CD4-positive, alpha-beta T cell (primary cell): ENCODE data around the gene EFEMP1. TPM values are rescaled to one million over a fixed set of nuclear protein-coding genes. Genes with fewer than 3 reads are reported as not detected.

ENCODE experiments used
- ATAC-seq: fragments of 200-7000 bp; cut with Tn5 transposase; one replicate; pipeline ENCODE4 v1.10.0; 2022; ENCODE audit warnings: mild to moderate bottlenecking; ENCODE audit not compliant: poor library complexity
- CTCF ChIA-PET: fragments of 350-600 bp; sonication (Branson Sonifier 250); formaldehyde crosslinking; loops from one replicate; lab custom pipeline; 2021; ENCODE audit warnings: antibody characterized with exemption, inconsistent platforms; lab: Charles Lee
- POLR2A ChIA-PET: fragments of 350-600 bp; sonication (Branson Sonifier 250); formaldehyde crosslinking; loops from one replicate; lab custom pipeline; 2021; ENCODE audit warnings: antibody characterized with exemption, inconsistent platforms; lab: Charles Lee
- DNase-seq, 14 experiments: peaks; one replicate each; pipeline ENCODE4 v3.0.0-alpha.2; 2013 to 2020; ENCODE audit warnings: mixed read lengths in 2 of 14
- H3K27ac ChIP-seq, 2 donors: one replicate each; pipeline versions ENCODE4 v1.5.1 to v1.7.0; 2013; ENCODE audit warnings: low read length in 2 of 2, low read depth in 1 of 2, mild to moderate bottlenecking in 1 of 2
- H3K27me3 ChIP-seq, 2 experiments: 1 replicate in 1 of 2; 2 replicates in 1 of 2; pipeline versions ENCODE4 v1.6.1 to v1.7.0; 2013; ENCODE audit warnings: low read length in 2 of 2, control low read depth in 1 of 2, mild to moderate bottlenecking in 1 of 2, moderate library complexity in 1 of 2; ENCODE audit not compliant: insufficient read depth in 2 of 2, control insufficient read depth in 1 of 2
- H3K36me3 ChIP-seq: one replicate; pipeline ENCODE4 v1.6.1; 2013; ENCODE audit warnings: low read length, control low read depth; ENCODE audit not compliant: insufficient read depth
- H3K4me1 ChIP-seq: one replicate; pipeline ENCODE4 v1.6.1; 2013; ENCODE audit warnings: low read length, control low read depth; ENCODE audit not compliant: insufficient read depth
- H3K4me3 ChIP-seq: one replicate; pipeline ENCODE4 v1.5.1; 2013; ENCODE audit warnings: mild to moderate bottlenecking, low read length, moderate library complexity
- H3K9me3 ChIP-seq, 2 experiments: 1 replicate in 1 of 2; 2 replicates in 1 of 2; pipeline versions ENCODE4 v1.6.1 to v1.7.0; 2013; ENCODE audit warnings: low read length in 2 of 2, mild to moderate bottlenecking in 2 of 2, control low read depth in 1 of 2, moderate library complexity in 1 of 2; ENCODE audit not compliant: control insufficient read depth in 1 of 2, insufficient read depth in 1 of 2
- H3K27ac Mint-ChIP-seq: one replicate; pipeline ENCODE4 v1.8.0; 2020; ENCODE audit warnings: mixed read lengths
- H3K27me3 Mint-ChIP-seq: one replicate; pipeline ENCODE4 v1.8.0; 2021; ENCODE audit warnings: mixed read lengths
- H3K36me3 Mint-ChIP-seq: one replicate; pipeline ENCODE4 v1.8.0; 2021; ENCODE audit warnings: low read depth, mixed read lengths
- H3K4me1 Mint-ChIP-seq: one replicate; pipeline ENCODE4 v1.8.0; 2021; ENCODE audit warnings: low read depth, mixed read lengths
- H3K4me3 Mint-ChIP-seq: one replicate; pipeline ENCODE4 v1.8.0; 2020; ENCODE audit warnings: mild to moderate bottlenecking, mixed read lengths
- H3K9me3 Mint-ChIP-seq: one replicate; pipeline ENCODE4 v1.8.0; 2020; ENCODE audit warnings: mixed read lengths
- intact Hi-C, 2 experiments: fragments of 100-400 bp; cut with DNase I in 1 of 2; cut with micrococcal nuclease in 1 of 2; formaldehyde crosslinking; loops; one replicate each; pipeline versions ENCODE4 v1.15.1 to v1.9.0; 2023 to 2025; cut with DNase I, micrococcal nuclease
- total RNA-seq, 174 experiments: library from RNA in 2 of 174; stranded (reverse) in 2 of 174; gene quantifications; one replicate each; pipeline ENCODE4 v1.2.3 and lab custom pipeline; 2021 to 2026
- TF ChIP-seq, protein P1 (sequence below): fragments of 200-600 bp; IDR thresholded peaks from one replicate; pipeline ENCODE4 v1.8.0; 2022; ENCODE audit warnings: antibody characterized with exemption, mild to moderate bottlenecking

Gene EFEMP1
- total RNA-seq, 2 experiments from 2014 or later, result not detected

DNA sequence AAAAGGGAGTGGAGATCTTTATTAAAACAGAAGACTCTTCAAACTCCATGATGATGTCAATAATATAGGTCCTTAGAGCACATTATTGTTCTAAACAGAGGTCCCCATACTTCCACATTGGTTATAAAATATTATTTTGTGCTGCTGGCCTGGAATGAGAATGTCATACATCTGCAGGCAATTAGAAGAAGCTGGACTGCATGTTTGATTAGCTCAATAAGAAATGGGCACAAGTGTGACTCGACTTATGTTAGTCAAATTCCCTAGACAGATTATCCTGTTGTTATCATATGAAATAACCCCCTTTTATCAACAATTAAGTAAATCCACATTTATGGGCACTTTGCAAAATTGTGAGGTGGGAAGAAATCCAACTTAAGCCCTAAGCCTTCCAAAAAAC lies 8.8 kb downstream of the EFEMP1 start:
- intact Hi-C loops, result no loop called here

DNA sequence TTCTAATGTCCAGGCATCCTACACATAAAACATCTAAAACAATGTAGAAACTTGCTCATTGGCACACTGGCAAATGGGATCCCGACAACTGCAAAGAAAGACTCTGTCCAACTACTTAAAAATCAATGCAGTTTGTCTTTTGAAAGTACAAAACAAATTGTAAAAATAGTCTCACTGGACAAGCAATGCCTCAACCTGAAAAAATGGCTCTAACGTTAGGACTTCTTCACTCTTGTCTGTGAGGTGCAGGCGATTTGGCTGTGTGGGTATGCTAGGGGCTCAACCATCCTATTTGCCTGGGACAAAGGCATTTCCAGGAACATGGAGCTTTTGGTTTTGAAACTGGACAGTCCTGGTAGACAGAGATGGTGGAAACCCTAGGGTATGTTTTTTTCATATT lies 10.7 kb downstream of the EFEMP1 start:
- no peak for DNase-seq
- intact Hi-C loops, result no loop called here

More for the DNA sequence above, 8.8 kb downstream of the EFEMP1 start:
- no peak for ATAC-seq
- no peak for DNase-seq
- CTCF ChIA-PET, result no interaction called here
- Mint-ChIP-seq H3K4me3 (no peak overlapping the region), H3K27ac (no peak overlapping the region), H3K27me3 (peaks cover 14% of the 10 kb centered on the region), H3K9me3 (no peaks in the 10 kb centered on the region), H3K36me3 (no peaks in the 10 kb centered on the region), H3K4me1 (no peaks in the 10 kb centered on the region)
- H3K36me3 ChIP-seq, result no peaks in the 10 kb centered on the region
- no peak overlapping the region for H3K27ac ChIP-seq
- H3K4me3 ChIP-seq, result no peak overlapping the region
- H3K27me3 ChIP-seq, result peaks cover 3 to 4% of the 10 kb centered on the region in 2 experiments
- POLR2A ChIA-PET, result no interaction called here
- no peaks in the 10 kb centered on the region for H3K4me1 ChIP-seq
- TF ChIP-seq, protein P1, sequence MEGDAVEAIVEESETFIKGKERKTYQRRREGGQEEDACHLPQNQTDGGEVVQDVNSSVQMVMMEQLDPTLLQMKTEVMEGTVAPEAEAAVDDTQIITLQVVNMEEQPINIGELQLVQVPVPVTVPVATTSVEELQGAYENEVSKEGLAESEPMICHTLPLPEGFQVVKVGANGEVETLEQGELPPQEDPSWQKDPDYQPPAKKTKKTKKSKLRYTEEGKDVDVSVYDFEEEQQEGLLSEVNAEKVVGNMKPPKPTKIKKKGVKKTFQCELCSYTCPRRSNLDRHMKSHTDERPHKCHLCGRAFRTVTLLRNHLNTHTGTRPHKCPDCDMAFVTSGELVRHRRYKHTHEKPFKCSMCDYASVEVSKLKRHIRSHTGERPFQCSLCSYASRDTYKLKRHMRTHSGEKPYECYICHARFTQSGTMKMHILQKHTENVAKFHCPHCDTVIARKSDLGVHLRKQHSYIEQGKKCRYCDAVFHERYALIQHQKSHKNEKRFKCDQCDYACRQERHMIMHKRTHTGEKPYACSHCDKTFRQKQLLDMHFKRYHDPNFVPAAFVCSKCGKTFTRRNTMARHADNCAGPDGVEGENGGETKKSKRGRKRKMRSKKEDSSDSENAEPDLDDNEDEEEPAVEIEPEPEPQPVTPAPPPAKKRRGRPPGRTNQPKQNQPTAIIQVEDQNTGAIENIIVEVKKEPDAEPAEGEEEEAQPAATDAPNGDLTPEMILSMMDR, result no peak
- H3K9me3 ChIP-seq, result peaks cover 0 to 4% of the 10 kb centered on the region in 2 experiments

DNA sequence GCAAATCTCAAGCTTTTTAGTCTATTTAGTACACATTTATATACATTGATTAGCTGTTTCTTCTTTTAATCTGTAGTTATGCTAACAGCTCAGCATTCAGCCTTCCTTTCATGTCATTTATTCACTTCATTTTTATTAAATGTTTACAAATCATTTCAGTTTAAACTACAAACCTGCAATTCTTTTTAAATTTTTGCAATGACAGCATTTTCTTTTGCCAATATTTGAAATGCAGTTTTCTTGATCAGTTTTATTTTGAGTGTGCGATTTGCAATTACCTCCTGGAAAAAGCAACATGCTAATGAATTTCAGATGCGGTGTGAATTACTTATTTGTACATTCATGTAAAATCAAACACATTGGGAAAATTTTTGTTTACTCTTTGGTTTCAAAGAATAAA lies 13.5 kb downstream of the EFEMP1 start:
- no peak overlapping the region for H3K27ac ChIP-seq
- no peaks in the 10 kb centered on the region for H3K36me3 ChIP-seq
- ChIA-PET CTCF (no interaction called here), POLR2A (no interaction called here)
- intact Hi-C loops, result no loop called here
- H3K4me3 Mint-ChIP-seq, result no peak overlapping the region
- no peaks in the 10 kb centered on the region for H3K4me1 Mint-ChIP-seq
- no peaks in the 10 kb centered on the region for H3K4me1 ChIP-seq
- no peaks in the 10 kb centered on the region for H3K36me3 Mint-ChIP-seq
- TF ChIP-seq, protein P1, result no peak
- ATAC-seq, result no peak
- DNase-seq, result no peak
- no peak overlapping the region for H3K27ac Mint-ChIP-seq
- peaks cover 14% of the 10 kb centered on the region for H3K27me3 Mint-ChIP-seq
- peaks cover 0 to 3% of the 10 kb centered on the region in 2 experiments for H3K9me3 ChIP-seq
- H3K9me3 Mint-ChIP-seq, result no peaks in the 10 kb centered on the region
- H3K27me3 ChIP-seq, result peaks cover 0 to 4% of the 10 kb centered on the region in 2 experiments
- no peak overlapping the region for H3K4me3 ChIP-seq

More for the DNA sequence above, 10.7 kb downstream of the EFEMP1 start:
- no peaks in the 10 kb centered on the region for H3K9me3 Mint-ChIP-seq
- ChIA-PET POLR2A (no interaction called here), CTCF (no interaction called here)
- H3K4me1 Mint-ChIP-seq, result no peaks in the 10 kb centered on the region
- no peak overlapping the region for H3K27ac Mint-ChIP-seq
- Histone ChIP-seq H3K36me3 (no peaks in the 10 kb centered on the region), H3K4me3 (no peak overlapping the region), H3K4me1 (no peaks in the 10 kb centered on the region), H3K27me3 (peaks cover 0 to 4% of the 10 kb centered on the region in 2 experiments), H3K27ac (no peak overlapping the region), H3K9me3 (peaks cover 0 to 4% of the 10 kb centered on the region in 2 experiments)
- no peak for ATAC-seq
- no peak overlapping the region for H3K4me3 Mint-ChIP-seq
- H3K27me3 Mint-ChIP-seq, result peaks cover 14% of the 10 kb centered on the region
- no peaks in the 10 kb centered on the region for H3K36me3 Mint-ChIP-seq
- TF ChIP-seq, protein P1, result no peak
